ENCODE results near the gene DUS3L. TPM values are rescaled to one million over a fixed set of nuclear protein-coding genes. Genes with fewer than 3 reads are reported as not detected.

Gene DUS3L
- total RNA-seq (10 to 100 TPM; 14.8 to 29.2 (median 20.2) TPM), polyA plus RNA-seq (10 to 100 TPM; 61.2 to 66.6 TPM)

- TF ChIP-seq, protein P1, sequence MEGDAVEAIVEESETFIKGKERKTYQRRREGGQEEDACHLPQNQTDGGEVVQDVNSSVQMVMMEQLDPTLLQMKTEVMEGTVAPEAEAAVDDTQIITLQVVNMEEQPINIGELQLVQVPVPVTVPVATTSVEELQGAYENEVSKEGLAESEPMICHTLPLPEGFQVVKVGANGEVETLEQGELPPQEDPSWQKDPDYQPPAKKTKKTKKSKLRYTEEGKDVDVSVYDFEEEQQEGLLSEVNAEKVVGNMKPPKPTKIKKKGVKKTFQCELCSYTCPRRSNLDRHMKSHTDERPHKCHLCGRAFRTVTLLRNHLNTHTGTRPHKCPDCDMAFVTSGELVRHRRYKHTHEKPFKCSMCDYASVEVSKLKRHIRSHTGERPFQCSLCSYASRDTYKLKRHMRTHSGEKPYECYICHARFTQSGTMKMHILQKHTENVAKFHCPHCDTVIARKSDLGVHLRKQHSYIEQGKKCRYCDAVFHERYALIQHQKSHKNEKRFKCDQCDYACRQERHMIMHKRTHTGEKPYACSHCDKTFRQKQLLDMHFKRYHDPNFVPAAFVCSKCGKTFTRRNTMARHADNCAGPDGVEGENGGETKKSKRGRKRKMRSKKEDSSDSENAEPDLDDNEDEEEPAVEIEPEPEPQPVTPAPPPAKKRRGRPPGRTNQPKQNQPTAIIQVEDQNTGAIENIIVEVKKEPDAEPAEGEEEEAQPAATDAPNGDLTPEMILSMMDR (IDR thresholded peaks at IDR 0.05): no peak
- ATAC-seq (peak; percentile 93 to 97 (median 94)), FAIRE-seq (peak; percentile 88), DNase-seq (peak; percentile 95 to 99 (median 96))
- Histone ChIP-seq H3K36me3 (peaks cover 9 to 38% (median 27%) of the 10 kb centered on the region in 3 donors), H3K27me3 (no peaks in the 10 kb centered on the region), H3K4me3 (peak within 1 kb of the TSS; percentile 33 to 96 (median 68)), H3K27ac (peak within 1 kb of the TSS; percentile 81 to 99 (median 95)), H3K9me3 (no peaks in the 10 kb centered on the region), H3K4me1 (peaks cover 0 to 5% (median 0%) of the 10 kb centered on the region in 3 donors)
- intact Hi-C loops (cut with DNase I): no loop called here
- WGBS, 2 donors: 11% methylated on average over 71 to 72 of the region's 72 CpGs
Measured at GRCh38 chr19:5790559-5791520, at the start of gene DUS3L. DUS3L (minus strand) TSS chr19:5791163; CDS start chr19:5791141, 22 bp downstream.

GRCh38 chr19:5839065-5840017 lies 48.4 kb upstream of the DUS3L start, which contains the start of gene FUT6:
FUT6 (minus strand) TSS chr19:5839702; CDS start chr19:5832567, 7,135 bp downstream.
- intact Hi-C loops (cut with DNase I): no loop called here
- Histone ChIP-seq H3K9me3 (no peaks in the 10 kb centered on the region), H3K4me1 (no peaks in the 10 kb centered on the region), H3K4me3 (peak within 1 kb of the TSS in 2 of 4 donors; percentile 9 to 18), H3K27me3 (no peaks in the 10 kb centered on the region), H3K36me3 (no peaks in the 10 kb centered on the region), H3K27ac (peak within 1 kb of the TSS; percentile 45 to 78 (median 64))
- TF ChIP-seq, protein P1 (IDR thresholded peaks at IDR 0.05): no peak
- ATAC-seq (no peak), FAIRE-seq (no peak), DNase-seq (no peak)
- WGBS, 2 donors: 75 to 82% methylated on average over 9 of the region's 9 CpGs

DNA sequence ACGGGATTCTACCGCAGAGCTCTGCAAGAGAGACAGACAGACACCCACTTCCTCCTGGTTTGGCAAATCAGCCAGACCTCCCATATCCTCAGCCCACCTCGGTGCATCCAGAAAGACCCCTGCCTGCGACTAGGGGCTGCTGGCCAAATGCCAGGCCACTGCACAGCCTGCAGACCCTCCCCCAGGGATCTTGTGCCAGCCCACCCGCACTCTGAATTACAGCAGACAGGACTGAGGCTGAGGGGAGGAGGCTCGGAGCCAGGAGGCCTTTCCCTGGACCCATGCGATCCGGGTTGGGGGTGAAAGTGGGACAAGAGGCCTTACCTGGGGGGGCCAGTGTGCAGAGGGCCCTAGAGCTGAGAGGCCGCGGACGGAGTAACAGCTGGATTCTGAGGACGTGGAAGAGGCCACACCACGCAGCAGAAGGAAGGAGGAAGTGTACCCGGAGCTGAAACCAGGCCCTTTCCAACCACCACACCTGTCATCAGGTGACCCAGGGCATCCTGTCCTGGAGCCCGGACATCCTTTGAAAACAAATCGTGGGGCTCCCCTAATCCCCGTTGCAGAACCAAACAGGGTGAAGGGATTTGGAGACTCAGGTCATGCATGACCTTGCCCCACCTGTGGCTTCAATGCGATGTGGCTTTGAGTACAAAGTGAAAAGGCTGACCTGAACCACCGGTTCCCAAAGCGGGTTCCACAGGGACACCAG lies 47.5 kb upstream of the DUS3L start:
- DNase-seq: no peak
- Histone ChIP-seq H3K27me3 (no peaks in the 10 kb centered on the region), H3K4me3 (peak overlapping the region in 2 of 4 donors; percentile 9 to 18), H3K9me3 (no peaks in the 10 kb centered on the region), H3K27ac (peak overlapping the region; percentile 45 to 78 (median 64)), H3K4me1 (no peaks in the 10 kb centered on the region), H3K36me3 (no peaks in the 10 kb centered on the region)
- intact Hi-C loops (cut with DNase I): no loop called here
- 52 to 55% methylated on average over 20 of the region's 20 CpGs for whole genome bisulfite sequencing, 2 donors
- TF ChIP-seq, protein P1 (IDR thresholded peaks at IDR 0.05): no peak
- ATAC-seq: peak; percentile 48 to 77 (median 64)
- no peak for FAIRE-seq

- no peaks in the 10 kb centered on the region for H3K9me3 ChIP-seq
- DNase-seq (no peak), FAIRE-seq (no peak), ATAC-seq (peak; percentile 28 to 67 (median 54))
- H3K27ac ChIP-seq: peak overlapping the region; percentile 45 to 78 (median 64)
- intact Hi-C loops (cut with DNase I): no loop called here
- peak overlapping the region in 2 of 4 donors; percentile 9 to 18 for H3K4me3 ChIP-seq
- WGBS, 2 donors: 16 to 18% methylated on average over 15 of the region's 15 CpGs
- no peaks in the 10 kb centered on the region for H3K36me3 ChIP-seq
- TF ChIP-seq, protein P1 (IDR thresholded peaks at IDR 0.05): no peak
- no peaks in the 10 kb centered on the region for H3K4me1 ChIP-seq
- H3K27me3 ChIP-seq: no peaks in the 10 kb centered on the region
Measured at GRCh38 chr19:5837761-5838352, 46.9 kb upstream of the DUS3L start.

Data from pancreas (tissue), 10 donors.